HG03103 (cell line): ENCODE data around the gene TAB2.
A peak's percentile ranks its signal among the peaks of the same experiment; 100 is the strongest.

Source experiments
- ATAC-seq: cut with Tn5 transposase; IDR thresholded peaks from one replicate; pipeline ENCODE4 v1.9.1; 2021; ENCODE audit warnings: low read depth; ENCODE audit not compliant: unreplicated experiment

TAB2 gene, protein sequence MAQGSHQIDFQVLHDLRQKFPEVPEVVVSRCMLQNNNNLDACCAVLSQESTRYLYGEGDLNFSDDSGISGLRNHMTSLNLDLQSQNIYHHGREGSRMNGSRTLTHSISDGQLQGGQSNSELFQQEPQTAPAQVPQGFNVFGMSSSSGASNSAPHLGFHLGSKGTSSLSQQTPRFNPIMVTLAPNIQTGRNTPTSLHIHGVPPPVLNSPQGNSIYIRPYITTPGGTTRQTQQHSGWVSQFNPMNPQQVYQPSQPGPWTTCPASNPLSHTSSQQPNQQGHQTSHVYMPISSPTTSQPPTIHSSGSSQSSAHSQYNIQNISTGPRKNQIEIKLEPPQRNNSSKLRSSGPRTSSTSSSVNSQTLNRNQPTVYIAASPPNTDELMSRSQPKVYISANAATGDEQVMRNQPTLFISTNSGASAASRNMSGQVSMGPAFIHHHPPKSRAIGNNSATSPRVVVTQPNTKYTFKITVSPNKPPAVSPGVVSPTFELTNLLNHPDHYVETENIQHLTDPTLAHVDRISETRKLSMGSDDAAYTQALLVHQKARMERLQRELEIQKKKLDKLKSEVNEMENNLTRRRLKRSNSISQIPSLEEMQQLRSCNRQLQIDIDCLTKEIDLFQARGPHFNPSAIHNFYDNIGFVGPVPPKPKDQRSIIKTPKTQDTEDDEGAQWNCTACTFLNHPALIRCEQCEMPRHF

DNA sequence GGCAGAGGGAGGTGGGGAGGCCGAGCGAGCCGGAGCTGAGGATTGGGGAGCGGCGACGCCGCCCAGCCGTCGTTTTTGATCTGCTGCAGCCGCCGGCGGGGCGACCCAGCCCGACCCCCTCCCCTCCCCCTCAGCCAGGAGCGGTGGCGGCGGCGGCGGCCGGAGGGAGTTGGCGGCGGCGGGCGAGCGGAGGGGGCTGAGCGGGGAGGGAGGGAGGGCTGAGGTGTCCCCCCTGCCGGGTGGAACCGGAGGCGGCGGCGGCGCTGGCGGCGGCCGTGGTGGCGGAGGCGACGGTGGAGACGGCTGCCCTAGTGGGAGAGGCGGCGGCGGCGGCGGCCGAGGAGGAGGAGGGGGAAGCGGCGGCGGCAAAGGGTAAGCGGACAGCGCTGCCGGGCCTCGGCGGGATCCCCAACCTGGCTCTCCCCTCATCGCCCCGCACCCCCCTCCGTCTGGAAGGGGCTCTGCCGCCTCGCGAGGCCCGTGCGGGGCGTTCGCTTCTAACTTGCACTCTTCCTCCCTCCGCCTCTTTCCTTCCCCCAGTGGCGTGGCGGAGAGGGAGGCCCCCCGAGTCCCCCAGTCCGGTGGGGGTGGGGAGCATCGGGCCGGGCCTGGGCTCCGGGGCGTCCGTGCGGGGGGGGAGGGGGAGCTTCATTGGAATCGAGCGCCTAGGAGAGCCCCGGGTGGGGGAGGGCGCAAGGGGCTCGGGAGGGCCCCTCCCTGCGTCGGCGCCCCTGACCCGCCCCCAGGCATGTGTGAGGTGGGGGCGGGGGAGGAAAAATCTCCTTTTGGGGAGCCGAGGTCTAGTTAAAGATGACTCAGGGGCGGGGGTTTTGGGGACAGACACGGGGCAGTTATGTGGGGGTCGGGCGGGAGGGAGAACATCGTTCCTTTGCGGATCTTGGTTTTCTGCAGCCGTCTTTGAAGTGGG lies at the start of gene TAB2:
Gene TAB2 (plus strand): TSS at position 69 of the 928 bp plus-strand sequence. CDS start 52,286 bp downstream, outside the sequence.
- ATAC-seq: peak; percentile 21

DNA sequence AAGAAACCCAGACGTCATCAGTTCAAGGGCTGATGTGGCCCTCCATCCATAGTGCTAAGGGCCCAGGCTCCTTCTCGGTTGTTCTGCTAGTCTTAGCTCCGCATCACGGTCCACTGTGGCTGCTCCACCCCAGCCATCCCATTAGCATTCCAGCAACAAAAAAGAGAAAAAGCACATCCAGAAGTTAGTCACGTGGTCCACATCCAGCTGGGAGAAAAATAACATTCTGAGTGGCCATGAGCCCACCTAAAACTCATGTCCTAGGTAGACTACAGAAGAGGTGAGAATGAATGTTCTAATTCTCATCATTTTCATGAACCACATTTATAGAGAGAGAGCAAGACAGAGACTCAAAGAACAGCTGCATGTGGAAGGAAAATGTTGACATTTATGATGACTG lies 49.4 kb upstream of the TAB2 start:
- no peak for ATAC-seq

DNA sequence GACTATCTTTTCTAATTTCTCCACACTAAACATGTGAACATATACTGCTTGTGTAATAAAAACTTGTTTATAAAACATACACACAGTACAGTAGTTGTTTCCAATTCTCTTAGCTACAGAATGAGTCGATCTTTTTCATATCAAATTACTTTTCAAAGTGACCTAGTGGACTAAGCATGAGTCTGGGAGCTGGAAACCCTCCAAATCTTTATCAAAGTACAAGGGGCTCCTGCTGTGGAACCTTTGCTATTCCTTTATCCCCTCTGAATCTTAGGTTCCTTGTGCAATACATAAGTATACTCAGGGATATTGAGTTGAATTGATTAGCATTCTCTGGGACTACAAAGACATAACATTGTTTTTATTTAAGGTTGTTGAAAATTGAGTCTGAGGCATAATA lies 48.7 kb upstream of the TAB2 start:
- ATAC-seq: no peak

DNA sequence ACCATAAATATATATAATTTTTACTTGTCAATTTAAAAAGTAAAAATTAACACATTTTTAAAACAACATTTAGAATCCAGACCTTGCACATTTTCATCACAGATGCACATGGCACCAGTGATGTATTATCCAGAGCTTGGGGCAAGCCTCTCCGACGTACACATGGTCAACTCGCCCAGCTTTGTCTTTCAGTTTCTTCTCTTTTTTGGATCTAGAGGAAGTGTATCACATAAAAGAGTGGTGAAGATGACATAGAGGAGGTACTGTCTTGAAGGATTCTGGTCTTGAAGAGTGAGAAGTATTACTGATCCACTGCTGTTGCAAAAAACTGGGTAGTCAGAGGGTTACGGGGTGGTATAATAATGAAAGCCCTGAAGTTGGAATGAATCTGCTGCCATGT lies 46.9 kb upstream of the TAB2 start:
- ATAC-seq: no peak

DNA sequence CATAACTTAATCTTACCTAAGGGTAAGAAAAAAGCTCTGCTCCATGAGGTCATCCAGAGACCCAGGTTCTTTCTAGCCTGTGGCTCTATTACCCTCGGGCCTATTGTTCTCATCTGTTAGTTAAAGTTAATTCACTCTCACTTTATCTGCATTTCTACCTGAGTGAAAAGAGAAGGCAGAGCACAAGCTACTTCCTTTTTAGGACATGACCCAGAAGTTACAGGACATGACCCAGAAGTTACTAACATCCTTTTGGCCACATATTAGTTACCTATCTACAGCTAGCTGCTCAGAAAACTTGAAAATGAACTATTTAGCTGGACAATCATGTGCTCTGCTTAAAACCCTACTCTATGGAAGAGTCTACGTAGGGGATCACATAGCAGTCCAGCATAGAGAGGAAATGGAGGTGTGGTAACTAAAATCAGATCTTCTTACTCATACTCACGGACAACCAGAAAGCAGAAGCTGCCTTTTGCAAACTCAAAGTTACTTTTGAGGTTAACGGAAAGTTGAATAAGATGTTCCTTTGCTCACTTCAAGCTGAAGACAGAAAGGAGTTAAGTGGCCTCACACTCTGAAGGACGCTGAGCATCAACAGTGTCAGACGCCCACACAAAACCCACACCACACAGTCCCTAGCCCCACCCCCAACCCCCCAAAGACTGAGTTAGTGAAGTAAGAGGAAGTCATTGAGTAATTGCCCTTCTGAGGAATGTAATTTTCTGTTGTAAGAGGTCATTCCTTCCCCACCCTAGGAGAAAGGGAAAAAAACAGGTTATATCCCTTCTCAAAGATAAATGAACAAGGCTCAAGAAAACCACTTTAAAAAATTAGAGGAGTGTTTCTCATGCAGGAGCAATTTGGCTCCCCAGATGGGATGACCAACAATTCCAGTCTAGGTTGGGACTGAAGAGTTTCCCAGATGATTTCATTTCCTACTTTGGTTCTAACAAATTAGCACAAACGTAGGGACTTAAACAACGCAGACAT lies 45.9 kb upstream of the TAB2 start:
- peak; percentile 64 for ATAC-seq

DNA sequence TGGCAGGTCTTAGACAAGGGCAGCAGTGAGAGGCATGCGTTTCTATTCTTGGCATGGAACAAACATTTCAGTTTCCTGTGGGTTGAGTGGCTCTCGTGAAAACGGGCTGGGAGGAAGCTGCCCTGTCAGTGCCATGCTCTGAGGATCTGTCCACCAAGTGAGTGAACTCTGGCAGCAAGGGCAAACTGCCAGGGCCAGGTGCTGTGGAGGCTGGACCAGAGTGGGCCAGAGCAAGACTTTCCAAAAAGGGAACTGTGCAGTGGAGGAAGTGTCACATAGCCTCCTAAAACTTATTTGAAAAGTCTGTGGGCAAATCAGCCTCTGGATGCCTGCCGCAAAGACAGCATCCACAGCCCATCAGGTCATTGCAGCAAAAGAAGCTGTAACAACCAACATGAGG lies 44.2 kb upstream of the TAB2 start:
- ATAC-seq: no peak

DNA sequence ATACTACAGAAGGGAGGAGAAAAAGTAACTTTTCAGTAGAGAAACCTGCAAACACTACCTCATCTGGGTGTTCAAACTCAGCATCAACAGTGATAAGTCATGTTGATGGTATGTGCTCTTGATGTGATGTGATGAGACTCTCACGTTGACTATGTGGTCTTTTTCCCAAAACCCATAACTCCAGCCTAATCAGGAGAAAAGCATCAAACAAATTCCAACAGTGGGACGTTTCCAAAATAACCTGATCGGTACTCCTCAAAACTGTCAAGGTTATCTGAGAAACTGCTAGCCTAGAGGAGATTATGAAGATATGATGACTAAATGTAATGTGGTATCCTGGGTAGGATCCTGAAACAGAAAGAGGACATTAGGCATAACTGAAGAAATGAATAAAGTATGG lies 41.9 kb upstream of the TAB2 start:
- no peak for ATAC-seq

DNA sequence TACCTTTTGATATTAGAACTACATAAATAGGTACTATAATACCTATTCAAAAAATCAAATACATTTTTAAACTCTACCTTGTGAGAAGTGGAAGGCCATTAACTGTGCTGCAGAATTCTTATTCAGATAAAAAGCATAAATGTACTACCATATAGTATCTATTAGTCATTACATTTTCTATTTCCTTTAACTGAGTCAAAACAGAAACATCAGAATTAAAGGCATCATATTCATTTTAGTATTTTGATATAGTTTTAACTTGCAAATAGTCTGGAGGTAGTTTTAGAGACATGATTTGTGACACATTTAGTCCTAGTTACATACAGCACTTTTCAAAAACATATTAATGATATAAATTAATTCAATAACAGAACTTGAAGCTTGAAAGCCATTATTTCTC lies 39.9 kb upstream of the TAB2 start:
- no peak for ATAC-seq

DNA sequence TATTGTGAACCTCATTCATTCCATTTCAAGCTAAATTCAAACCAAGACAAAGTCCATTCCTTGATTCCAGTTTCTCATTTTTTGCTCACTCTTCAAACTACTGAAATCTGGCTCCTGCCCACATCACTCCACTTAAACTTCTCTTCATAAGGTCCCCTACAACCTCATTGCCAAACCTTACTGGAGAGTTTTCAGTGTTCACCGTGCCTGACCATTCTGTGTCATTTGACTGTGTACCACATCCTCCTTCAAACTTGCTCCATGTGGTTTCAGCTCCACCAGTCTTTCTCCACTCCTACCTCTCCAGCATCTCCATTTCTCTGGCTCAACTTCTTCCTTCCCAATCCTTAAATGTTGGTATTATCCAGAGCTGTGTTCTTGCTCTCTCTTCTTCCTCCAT lies 38.5 kb upstream of the TAB2 start:
- ATAC-seq: no peak

DNA sequence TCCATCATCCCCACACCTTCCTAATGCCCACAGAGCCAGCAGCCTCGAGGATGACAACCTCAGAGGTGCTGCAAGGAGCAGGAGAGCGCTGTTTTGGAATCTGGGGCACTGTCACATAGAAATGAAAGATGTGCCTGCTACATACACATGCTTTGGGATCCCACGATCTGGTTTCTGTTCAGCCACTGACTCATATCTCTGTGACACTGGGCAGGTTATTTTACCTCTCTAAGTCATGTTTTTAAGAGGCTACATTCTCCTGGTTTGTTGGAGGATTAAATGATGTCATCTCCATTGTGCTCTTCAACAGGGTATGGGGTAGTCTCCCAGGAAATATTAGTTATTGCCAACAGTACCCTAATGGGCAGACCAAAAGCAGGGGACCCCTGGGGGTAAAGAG lies 32.6 kb upstream of the TAB2 start:
- no peak for ATAC-seq

DNA sequence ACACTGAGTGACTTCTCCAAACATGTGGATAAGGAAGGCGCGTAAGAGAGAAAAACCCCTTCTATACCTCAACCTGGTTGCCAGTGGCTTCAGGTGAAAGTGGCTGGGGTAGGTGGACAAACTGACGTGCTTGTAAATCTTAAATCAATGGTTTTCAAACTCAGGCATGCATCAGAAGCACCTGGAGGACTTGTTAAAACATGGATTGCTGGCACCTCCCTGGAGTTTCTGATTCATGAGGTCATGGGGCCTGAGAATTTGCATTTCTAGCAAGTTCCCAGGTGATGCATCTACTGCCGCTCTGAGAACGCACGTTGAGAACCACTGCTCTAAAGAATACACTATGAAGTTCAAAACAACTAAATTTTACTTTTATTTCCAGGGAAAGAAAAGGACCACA lies 31.9 kb upstream of the TAB2 start:
- ATAC-seq: no peak

DNA sequence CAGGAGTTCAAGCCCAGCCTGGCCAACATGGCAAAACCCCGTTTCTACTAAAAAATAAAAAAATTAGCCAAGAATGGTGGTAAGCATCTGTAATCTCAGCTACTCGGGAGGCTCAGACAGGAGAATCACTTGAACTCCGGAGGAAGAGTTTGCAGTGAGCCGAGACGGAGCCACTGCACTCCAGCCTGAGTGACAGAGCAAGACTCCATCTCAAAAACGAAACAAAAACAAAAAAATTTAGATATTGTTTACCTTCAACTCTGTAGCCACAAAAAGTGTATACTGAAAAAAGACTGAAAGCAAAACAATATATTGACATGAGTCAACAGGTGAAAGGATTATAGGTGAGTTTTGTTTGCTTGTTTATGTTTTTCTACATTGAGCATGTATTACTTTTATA lies 30.6 kb upstream of the TAB2 start:
- no peak for ATAC-seq

DNA sequence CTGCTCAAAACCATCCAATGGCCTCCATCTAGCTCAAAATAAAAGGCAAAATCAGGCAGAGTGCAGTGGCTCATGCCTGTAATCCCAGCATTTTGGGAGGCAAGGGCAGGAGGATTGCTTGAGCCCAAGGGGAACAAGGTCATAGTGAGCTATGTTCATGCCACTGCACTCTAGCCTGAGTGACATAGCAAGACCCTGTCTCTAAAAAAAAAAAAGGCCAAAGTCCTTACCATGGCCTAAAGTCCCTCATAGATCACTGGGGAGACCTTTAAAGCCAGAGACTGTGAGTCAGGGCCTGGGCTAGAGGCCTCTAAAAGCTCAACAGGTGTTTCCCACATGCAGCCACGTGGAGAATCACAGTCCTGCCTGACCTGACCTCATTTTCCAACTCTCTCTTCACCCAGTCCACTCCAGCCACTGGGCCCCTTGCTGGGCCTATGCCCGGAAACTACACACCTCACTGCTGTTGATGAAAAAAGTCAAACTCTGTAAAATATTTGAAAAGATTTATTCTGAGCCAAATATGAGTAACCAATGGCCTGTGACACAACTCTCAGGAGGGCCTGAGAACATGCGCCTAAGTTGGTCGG lies 28.2 kb upstream of the TAB2 start:
- ATAC-seq: no peak

DNA sequence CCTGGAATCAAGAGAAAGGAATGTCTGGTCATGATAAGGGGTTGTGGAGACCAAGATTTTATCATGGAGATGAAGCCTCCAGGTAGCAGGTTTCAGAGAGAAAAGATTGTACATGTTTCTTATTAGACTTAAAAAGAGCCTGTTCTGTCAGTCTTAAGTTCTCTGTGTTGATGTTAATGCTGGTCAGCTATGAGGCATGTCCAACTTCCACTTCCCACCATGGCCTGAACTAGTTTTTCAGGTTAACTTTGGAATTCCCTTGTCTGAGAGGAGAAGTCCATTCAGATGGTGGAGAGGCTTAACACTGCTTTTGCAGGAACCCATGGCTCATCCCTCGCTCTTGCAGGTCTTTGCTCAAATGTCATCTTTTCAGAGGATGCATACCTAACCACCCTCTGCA lies 27.5 kb upstream of the TAB2 start:
- ATAC-seq: no peak

DNA sequence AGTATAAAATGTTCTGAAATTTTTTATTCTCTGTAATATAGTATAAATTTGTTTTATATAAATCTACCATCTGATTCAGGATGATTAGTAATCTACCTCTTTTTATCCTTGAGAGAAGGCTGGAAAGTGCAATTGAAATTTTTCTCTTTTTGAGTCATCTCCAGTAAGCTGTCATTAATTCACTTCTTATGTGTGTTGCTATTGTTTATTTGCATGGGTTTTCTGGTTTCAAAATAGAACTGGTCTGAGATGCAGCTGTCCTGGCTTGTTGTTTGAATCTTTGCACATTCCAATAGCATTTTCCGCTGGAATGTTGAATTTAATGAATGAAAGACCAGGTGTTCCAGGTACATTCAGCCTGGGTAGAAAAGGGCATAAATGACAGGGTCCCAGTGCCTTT lies 24.3 kb upstream of the TAB2 start:
- no peak for ATAC-seq

DNA sequence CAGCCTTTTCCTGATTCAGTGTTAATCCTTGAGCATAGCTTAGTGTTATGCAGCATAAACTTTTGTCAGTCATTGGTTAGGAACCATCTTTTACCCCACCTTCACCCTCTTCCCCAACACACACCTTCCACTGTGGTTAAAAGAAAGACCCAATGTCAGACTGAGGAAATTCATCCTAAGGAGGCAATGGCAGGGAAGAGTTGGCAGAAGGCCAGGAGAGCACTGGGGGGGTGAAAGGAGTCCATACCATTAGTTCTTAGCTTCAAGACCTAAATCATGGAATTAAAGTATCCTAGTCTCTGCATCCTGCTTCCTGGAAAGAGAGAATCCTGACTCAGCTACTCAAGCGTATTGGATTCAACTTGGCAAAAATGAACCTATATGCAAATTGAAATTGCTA lies 16.9 kb upstream of the TAB2 start:
- ATAC-seq: no peak

DNA sequence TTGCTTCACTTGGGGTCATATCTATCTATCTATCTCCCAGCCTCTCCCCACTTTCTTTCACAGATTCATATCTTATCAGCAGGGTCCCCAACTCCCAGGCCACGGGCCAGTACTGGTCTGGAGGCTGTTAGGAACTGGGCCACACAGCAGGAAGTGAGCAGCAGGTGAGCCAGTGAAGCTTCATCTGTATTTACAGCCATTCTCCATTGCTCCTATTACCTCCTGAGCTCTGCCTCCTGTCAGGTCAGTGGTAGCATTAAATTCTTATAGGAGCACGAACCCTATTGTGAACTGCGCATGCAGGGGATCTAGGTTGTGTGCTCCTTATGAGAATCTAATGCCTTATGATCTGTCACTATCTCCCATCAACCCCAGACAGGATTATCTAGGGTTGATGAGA lies 14.8 kb upstream of the TAB2 start:
- ATAC-seq: no peak

DNA sequence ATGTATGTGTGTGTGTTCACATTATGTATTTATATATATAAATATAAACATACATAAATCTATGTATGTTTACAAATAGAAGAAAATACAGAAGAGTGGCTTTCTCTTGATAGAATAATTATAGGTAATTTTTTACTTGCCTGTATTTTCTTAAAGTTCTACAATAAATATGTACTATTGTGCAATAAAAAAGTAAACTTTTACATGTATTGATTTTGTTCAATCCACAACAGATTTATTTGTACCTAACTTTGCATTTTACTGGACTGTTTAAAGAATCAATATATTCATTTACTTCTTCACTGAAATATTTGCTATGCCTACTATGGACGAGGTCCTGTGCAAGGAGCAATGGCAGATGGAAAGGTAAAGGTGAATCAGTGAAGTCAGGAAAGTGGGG lies 14.0 kb upstream of the TAB2 start:
- no peak for ATAC-seq

DNA sequence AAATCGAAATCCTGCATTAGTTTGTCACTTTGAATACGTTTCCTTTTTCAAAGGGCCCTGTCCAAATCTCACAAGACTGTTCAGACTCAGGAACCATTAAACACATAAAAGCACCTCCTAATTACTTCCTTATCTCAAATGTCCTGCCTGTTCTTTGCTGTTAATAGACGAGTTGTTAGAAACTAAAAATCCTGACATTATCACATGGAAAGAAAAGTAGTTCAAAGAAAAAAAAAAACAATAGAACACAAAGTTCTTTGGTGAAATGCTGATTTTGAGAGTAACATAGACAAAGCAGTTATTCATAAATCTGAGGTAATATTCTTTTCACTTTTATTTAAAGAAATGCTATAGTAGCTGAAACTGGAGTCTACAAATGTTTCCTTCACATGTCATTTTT lies 12.1 kb upstream of the TAB2 start:
- ATAC-seq: no peak

DNA sequence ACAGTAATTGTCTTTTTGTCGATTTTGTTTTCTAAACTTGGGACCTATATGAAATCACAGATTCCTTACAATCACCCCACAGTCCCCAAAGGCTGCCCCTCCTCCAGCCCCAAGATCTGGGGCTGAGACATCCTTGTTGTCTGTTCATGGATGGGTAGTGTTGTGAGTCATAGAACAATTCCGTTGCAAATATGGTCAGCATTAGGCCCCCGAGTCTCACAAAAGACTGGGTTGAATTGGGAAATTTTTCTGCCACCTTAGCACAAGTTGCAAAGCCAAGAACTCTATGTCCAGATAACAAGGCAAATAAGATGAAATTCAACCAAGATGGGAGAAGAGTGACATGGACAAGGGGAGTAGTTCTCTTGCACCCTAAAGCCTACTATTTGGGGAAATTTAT lies 10.5 kb upstream of the TAB2 start:
- ATAC-seq: no peak
